Effector memory CD4-positive, alpha-beta T cell (primary cell): Measurements from ENCODE around the gene AKAP13.
"Not testable (repeated sequence)": the region's sequence is repeated elsewhere in the genome, so short reads cannot be mapped to it uniquely, and the experiment has no call there.

Experiments
- DNase-seq, 3 donors: peaks; one replicate each; pipeline ENCODE4 v3.0.0-alpha.2; 2020
- H3K27ac ChIP-seq: 2 replicates; pipeline ENCODE4 v1.7.0; 2013; ENCODE audit warnings: mild to moderate bottlenecking, low read length, moderate library complexity; ENCODE audit not compliant: insufficient read depth, poor library complexity, severe bottlenecking
- H3K27me3 ChIP-seq: replicated peaks from 2 replicates; pipeline ENCODE4 v1.7.0; 2013; ENCODE audit warnings: mild to moderate bottlenecking, low read length; ENCODE audit not compliant: insufficient read depth, control insufficient read depth, poor library complexity, severe bottlenecking
- H3K36me3 ChIP-seq: 2 replicates; pipeline ENCODE4 v1.7.0; 2013; ENCODE audit warnings: mild to moderate bottlenecking, low read length, moderate library complexity; ENCODE audit not compliant: control insufficient read depth, insufficient read depth
- H3K4me1 ChIP-seq: 2 replicates; pipeline ENCODE4 v1.7.0; 2013; ENCODE audit warnings: low read length, mild to moderate bottlenecking; ENCODE audit not compliant: control insufficient read depth, insufficient read depth, poor library complexity, severe bottlenecking
- H3K4me3 ChIP-seq: 2 replicates; pipeline ENCODE4 v1.7.0; 2013; ENCODE audit warnings: low read length, low read depth, mild to moderate bottlenecking; ENCODE audit not compliant: insufficient read depth, poor library complexity, severe bottlenecking
- H3K9me3 ChIP-seq: 2 replicates; pipeline ENCODE4 v1.7.0; 2013; ENCODE audit warnings: mild to moderate bottlenecking, low read length, moderate library complexity; ENCODE audit not compliant: control insufficient read depth

AKAP13 gene

DNA sequence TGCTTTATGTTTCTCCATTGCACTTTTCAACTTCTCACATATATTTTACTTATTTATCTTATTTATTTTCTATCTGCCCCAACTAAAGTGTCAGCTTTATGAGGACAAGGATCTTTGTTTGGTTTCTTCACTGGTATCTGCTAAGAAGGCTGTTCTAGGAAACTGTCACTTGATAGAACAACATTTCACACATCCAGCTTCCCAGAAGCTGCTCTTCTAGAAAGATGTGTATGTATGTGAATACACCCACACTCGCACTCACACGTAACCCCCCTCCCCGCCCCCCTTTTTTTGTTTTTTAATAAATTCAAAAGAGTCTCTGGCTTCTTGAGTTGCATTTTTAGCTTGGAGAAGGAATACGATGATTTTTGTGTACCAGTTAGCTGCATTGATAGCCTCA is 143.1 kb downstream of the AKAP13 start:
- Histone ChIP-seq H3K27ac (no peak overlapping the region), H3K9me3 (no peaks in the 10 kb centered on the region)

GRCh38 chr15:85525755-85526154 is 145.4 kb downstream of the AKAP13 start:
- H3K4me3 ChIP-seq = no peak overlapping the region
- no peak for DNase-seq
- H3K9me3 ChIP-seq = no peaks in the 10 kb centered on the region
- no peaks in the 10 kb centered on the region for H3K27me3 ChIP-seq
- H3K27ac ChIP-seq = no peak overlapping the region
- H3K4me1 ChIP-seq = no peaks in the 10 kb centered on the region
- peaks cover 13% of the 10 kb centered on the region for H3K36me3 ChIP-seq

More for the DNA sequence above, 143.1 kb downstream of the AKAP13 start:
- H3K27me3 ChIP-seq = no peaks in the 10 kb centered on the region
- no peak overlapping the region for H3K4me3 ChIP-seq
- H3K4me1 ChIP-seq = no peaks in the 10 kb centered on the region
- peaks cover 13% of the 10 kb centered on the region for H3K36me3 ChIP-seq
- DNase-seq = no peak

- no peaks in the 10 kb centered on the region for H3K4me1 ChIP-seq
- peaks cover 5% of the 10 kb centered on the region for H3K36me3 ChIP-seq
- DNase-seq = no peak
- no peaks in the 10 kb centered on the region for H3K27me3 ChIP-seq
- no peak overlapping the region for H3K4me3 ChIP-seq
- no peak overlapping the region for H3K27ac ChIP-seq
- no peaks in the 10 kb centered on the region for H3K9me3 ChIP-seq
Measured at GRCh38 chr15:85527895-85528294, 147.5 kb downstream of the AKAP13 start.

GRCh38 chr15:85530079-85530478 is 149.7 kb downstream of the AKAP13 start:
- Histone ChIP-seq H3K4me3 (no peak overlapping the region), H3K36me3 (peaks cover 5% of the 10 kb centered on the region), H3K27ac (no peak overlapping the region), H3K9me3 (no peaks in the 10 kb centered on the region), H3K27me3 (no peaks in the 10 kb centered on the region), H3K4me1 (peaks cover 14% of the 10 kb centered on the region)
- no peak for DNase-seq

GRCh38 chr15:85531083-85531482 is 150.7 kb downstream of the AKAP13 start:
- Histone ChIP-seq H3K4me3 (no peak overlapping the region), H3K27ac (no peak overlapping the region), H3K36me3 (peaks cover 5% of the 10 kb centered on the region), H3K4me1 (peaks cover 14% of the 10 kb centered on the region), H3K27me3 (no peaks in the 10 kb centered on the region), H3K9me3 (no peaks in the 10 kb centered on the region)
- no peak for DNase-seq

DNA sequence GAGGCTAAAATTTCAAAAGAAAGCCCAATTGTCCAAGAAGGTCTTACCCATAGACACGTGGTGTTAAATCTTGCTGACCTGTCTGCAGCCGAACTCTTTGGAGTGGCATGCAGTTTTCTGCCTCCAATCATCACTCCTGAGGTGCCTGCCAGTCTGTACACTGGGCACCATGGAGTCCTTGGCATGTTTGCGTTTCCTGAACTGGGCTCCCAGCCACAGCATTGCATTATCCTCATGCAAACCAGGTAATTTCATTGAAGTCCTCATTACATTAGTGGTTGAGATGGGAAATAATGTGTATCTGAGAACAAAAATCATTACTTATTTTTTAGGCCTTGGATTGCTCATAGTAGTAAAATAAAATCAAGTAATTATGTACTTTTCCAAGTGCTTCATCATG is 152.3 kb downstream of the AKAP13 start:
- H3K4me3 ChIP-seq = no peak overlapping the region
- no peaks in the 10 kb centered on the region for H3K27me3 ChIP-seq
- H3K27ac ChIP-seq = no peak overlapping the region
- H3K9me3 ChIP-seq = no peaks in the 10 kb centered on the region
- peaks cover 14% of the 10 kb centered on the region for H3K4me1 ChIP-seq
- no peaks in the 10 kb centered on the region for H3K36me3 ChIP-seq
- no peak for DNase-seq

GRCh38 chr15:85534031-85534430 is 153.6 kb downstream of the AKAP13 start:
- Histone ChIP-seq H3K9me3 (no peaks in the 10 kb centered on the region), H3K4me1 (peaks cover 14% of the 10 kb centered on the region), H3K27ac (no peak overlapping the region), H3K4me3 (no peak overlapping the region), H3K27me3 (no peaks in the 10 kb centered on the region), H3K36me3 (no peaks in the 10 kb centered on the region)
- DNase-seq = no peak

DNA sequence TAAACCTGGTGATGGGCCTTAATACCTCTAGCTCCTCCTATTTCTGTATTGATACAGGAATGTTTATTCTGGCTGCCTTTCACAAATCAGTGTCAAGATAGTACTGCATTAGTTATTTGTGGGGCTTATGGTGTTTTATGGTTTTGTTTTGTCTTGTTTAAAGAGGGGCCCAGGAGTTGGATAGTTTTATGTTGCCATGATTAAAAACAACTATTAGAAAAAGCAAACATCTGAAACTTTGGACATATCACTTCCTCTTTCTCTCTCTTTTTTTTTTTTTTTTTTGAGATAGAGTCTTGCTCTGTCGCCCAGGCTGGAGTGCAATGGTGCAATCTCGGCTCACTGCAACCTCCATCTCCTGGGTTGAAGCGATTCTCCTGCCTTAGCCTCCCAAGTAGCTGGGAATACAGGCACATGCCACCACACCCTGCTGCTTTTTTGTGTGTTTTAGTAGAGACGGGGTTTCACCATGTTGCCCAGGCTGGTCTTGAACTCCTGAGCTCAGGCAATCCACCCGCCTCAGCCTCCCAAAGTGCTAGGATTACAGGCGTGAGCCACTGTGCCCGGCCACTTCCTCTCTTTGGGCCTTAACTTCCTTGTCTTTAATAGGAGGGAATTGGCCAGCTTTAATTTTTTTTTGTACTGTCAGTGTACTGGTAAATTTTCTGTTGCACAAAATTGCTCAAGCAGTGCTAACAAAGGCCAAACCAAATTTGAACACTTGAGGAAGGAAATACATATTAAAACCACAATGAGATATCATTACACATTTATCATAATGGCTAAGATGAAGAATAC is 155.3 kb downstream of the AKAP13 start:
- H3K27me3 ChIP-seq, H3K9me3 ChIP-seq, H3K36me3 ChIP-seq, H3K4me3 ChIP-seq, DNase-seq, H3K27ac ChIP-seq: not testable (repeated sequence)
- H3K4me1 ChIP-seq = peaks cover 14% of the 10 kb centered on the region

- H3K27ac ChIP-seq = no peak overlapping the region
- no peaks in the 10 kb centered on the region for H3K9me3 ChIP-seq
- DNase-seq = no peak
- H3K27me3 ChIP-seq = no peaks in the 10 kb centered on the region
- H3K4me1 ChIP-seq = peaks cover 14% of the 10 kb centered on the region
- no peak overlapping the region for H3K4me3 ChIP-seq
- no peaks in the 10 kb centered on the region for H3K36me3 ChIP-seq
Measured at GRCh38 chr15:85536341-85536740, 155.9 kb downstream of the AKAP13 start.

DNA sequence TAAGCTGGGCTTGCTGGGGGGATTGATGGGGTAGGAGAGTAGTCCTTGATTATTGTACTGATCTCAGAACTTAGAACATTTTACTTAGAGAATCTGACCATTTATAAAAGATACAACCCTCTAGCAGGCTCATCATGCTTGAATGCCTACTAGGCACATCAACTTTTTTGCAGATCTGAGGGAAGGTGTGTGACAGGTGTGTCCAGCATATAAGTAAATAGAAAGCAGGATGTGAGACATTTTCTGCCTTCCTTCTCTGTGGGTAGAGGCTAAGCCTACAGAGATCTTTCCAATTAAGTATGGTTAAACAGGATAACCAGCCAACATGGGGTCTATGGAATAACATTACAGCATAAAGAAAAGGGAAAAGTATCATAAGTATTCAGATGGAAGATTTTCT is 159.1 kb downstream of the AKAP13 start:
- no peak overlapping the region for H3K4me3 ChIP-seq
- no peak for DNase-seq

More for the DNA sequence above, 159.1 kb downstream of the AKAP13 start:
- H3K27me3 ChIP-seq = no peaks in the 10 kb centered on the region
- H3K36me3 ChIP-seq = peaks cover 12% of the 10 kb centered on the region
- H3K9me3 ChIP-seq = no peaks in the 10 kb centered on the region
- no peak overlapping the region for H3K27ac ChIP-seq
- H3K4me1 ChIP-seq = peaks cover 5% of the 10 kb centered on the region
